Psoas muscle (tissue), 8 donors: Measurements from ENCODE around the gene LEUTX. TPM values are rescaled to one million over a fixed set of nuclear protein-coding genes. Genes with fewer than 3 reads are reported as not detected.
A peak's percentile ranks its signal among the peaks of the same experiment; 100 is the strongest.

Experiments used
- ATAC-seq, 4 donors: fragments of 200-7000 bp; cut with Tn5 transposase; one replicate each; pipeline ENCODE4 v1.9.1; 2020; ENCODE audit warnings: moderate library complexity in 3 of 4, mild to moderate bottlenecking in 2 of 4
- DNase-seq, 2 donors: peaks; one replicate each; pipeline ENCODE4 v3.0.0-alpha.2; 2020
- H3K27ac ChIP-seq: fragments of 200-600 bp; one replicate; pipeline ENCODE4 v1.8.0; 2022
- H3K27me3 ChIP-seq, 3 donors: fragments of 200-600 bp in 1 of 3; one replicate each; pipeline versions ENCODE4 v1.6.1 to v1.8.0; 2013 to 2022; ENCODE audit warnings: low read length in 2 of 3, mild to moderate bottlenecking in 2 of 3, moderate library complexity in 1 of 3; ENCODE audit not compliant: insufficient read depth in 3 of 3
- H3K36me3 ChIP-seq, 2 donors: fragments of 200-600 bp in 1 of 2; one replicate each; pipeline versions ENCODE4 v1.6.1 to v1.8.0; 2013 to 2022; ENCODE audit warnings: low read depth in 1 of 2, mild to moderate bottlenecking in 1 of 2, moderate library complexity in 1 of 2; ENCODE audit not compliant: insufficient read depth in 1 of 2
- H3K4me1 ChIP-seq: fragments of 200-600 bp; one replicate; pipeline ENCODE4 v1.8.0; 2022
- H3K4me3 ChIP-seq: fragments of 200-600 bp; one replicate; pipeline ENCODE4 v1.8.0; 2022; ENCODE audit warnings: mild to moderate bottlenecking
- H3K9me3 ChIP-seq: fragments of 200-600 bp; one replicate; pipeline ENCODE4 v1.8.0; 2022
- CTCF ChIP-seq: fragments of 200-600 bp; IDR thresholded peaks from one replicate; pipeline ENCODE4 v1.8.0; 2022; ENCODE audit warnings: antibody characterized with exemption
- WGBS, 3 donors: extraction: QIAGEN DNeasy Blood & Tissue Kit; methylation state at CpG; one replicate each; pipeline versions ENCODE4 v1.1.6 to v1.1.7; 2013; 5-methylcytosine and 5-hydroxymethylcytosine counted together
- intact Hi-C, 2 donors: fragments of 100-400 bp; cut with DNase I; formaldehyde crosslinking; loops; one replicate each; pipeline versions ENCODE4 v1.11.0 to v1.14.2; 2022
- polyA plus RNA-seq, 3 donors: library from polyadenylated mRNA; stranded (reverse); fragments of 200-250 nt; gene quantifications; one replicate each; pipeline ENCODE4 v1.2.3, GENCODE V29; 2013
- total RNA-seq, 4 donors: library from RNA; stranded (reverse); fragmentation: NEBNext Ultra II Directional in 2 of 4; extraction: Animal tissue kit (Norgen Biotek cat#: 25700) in 2 of 4; gene quantifications; one replicate each; pipeline versions ENCODE4 v1.2.1 to v1.2.4, GENCODE V29; 2021 to 2023
- donor health status: healthy with polysubstance abuse.
- donor health status: DM: no; HTN: no; CAD: no; lungs with moderate emphysema.
- donor health status: Bipolar disorder and iron deficiency.
- donor health status: healthy.
- donor health status: DM: yes; HTN: yes; CAD: no.
- donor health status: DM: no; HTN: no; CAD: no.
- donor health status: DM: no; HTN: no; CAD: no.
- donor health status: DM: yes; HTN: yes; CAD: no.

Gene LEUTX
- total and polyA plus RNA-seq, 7 donors, result not detected

GRCh38 chr19:39823686-39824085, 45.0 kb downstream of the LEUTX start:
- intact Hi-C loops, result no loop called here
- Histone ChIP-seq H3K4me1 (peaks cover 37% of the 10 kb centered on the region), H3K9me3 (no peaks in the 10 kb centered on the region), H3K36me3 (peaks cover 6 to 42% of the 10 kb centered on the region in 2 donors), H3K27me3 (no peaks in the 10 kb centered on the region), H3K27ac (peak overlapping the region; percentile 91), H3K4me3 (peak overlapping the region; percentile 80)
- DNase-seq, result no peak
- WGBS, 3 donors, result 9 to 19% (median 9%) methylated on average over 7 of the region's 7 CpGs
- peak; percentile 34 to 53 (median 44) for ATAC-seq
- no peak for TF ChIP-seq CTCF

GRCh38 chr19:39824143-39825092, 45.8 kb downstream of the LEUTX start:
- ATAC-seq (peak; percentile 89 to 93 (median 92)), DNase-seq (peak; percentile 85 to 92)
- Histone ChIP-seq H3K4me1 (peaks cover 34% of the 10 kb centered on the region), H3K36me3 (peaks cover 6 to 49% of the 10 kb centered on the region in 2 donors), H3K27me3 (no peaks in the 10 kb centered on the region), H3K9me3 (no peaks in the 10 kb centered on the region), H3K4me3 (peak overlapping the region; percentile 80), H3K27ac (peak overlapping the region; percentile 91)
- intact Hi-C loops, result no loop called here
- 2 to 4% (median 3%) methylated on average over 47 of the region's 47 CpGs for WGBS, 3 donors
- TF ChIP-seq CTCF, result no peak

- DNase-seq, result no peak
Observed at GRCh38 chr19:39825093-39825463, 46.4 kb downstream of the LEUTX start.

GRCh38 chr19:39825531-39826076, 47.0 kb downstream of the LEUTX start:
- Histone ChIP-seq H3K9me3 (no peaks in the 10 kb centered on the region), H3K27ac (peak overlapping the region; percentile 91), H3K36me3 (peaks cover 6 to 61% of the 10 kb centered on the region in 2 donors), H3K27me3 (no peaks in the 10 kb centered on the region), H3K4me3 (peak overlapping the region; percentile 80), H3K4me1 (peaks cover 26% of the 10 kb centered on the region)
- intact Hi-C loops, result no loop called here
- no peak for ATAC-seq
- TF ChIP-seq CTCF, result no peak
- WGBS, 3 donors, result 70 to 85% (median 79%) methylated on average over 14 to 17 of the region's 17 CpGs
- DNase-seq, result peak in 1 of 2 donors; percentile 59

More at GRCh38 chr19:39825093-39825463, 46.4 kb downstream of the LEUTX start:
- no peak for TF ChIP-seq CTCF
- Histone ChIP-seq H3K27ac (peak overlapping the region; percentile 91), H3K4me3 (peak overlapping the region; percentile 80), H3K4me1 (peaks cover 27% of the 10 kb centered on the region), H3K27me3 (no peaks in the 10 kb centered on the region), H3K36me3 (peaks cover 6 to 56% of the 10 kb centered on the region in 2 donors), H3K9me3 (no peaks in the 10 kb centered on the region)
- intact Hi-C loops, result no loop called here
- 55 to 64% (median 61%) methylated on average over 10 to 11 of the region's 11 CpGs for WGBS, 3 donors
- no peak for ATAC-seq
